ENCODE measurements around the gene VSTM2B.

VSTM2B gene

GRCh38 chr19:29516358-29516725 is 9.5 kb upstream of the VSTM2B start:
- DNase-seq: no peak

GRCh38 chr19:29516821-29517395 is 8.9 kb upstream of the VSTM2B start:
- DNase-seq: no peak

GRCh38 chr19:29517412-29517811 is 8.4 kb upstream of the VSTM2B start:
- DNase-seq: no peak

- DNase-seq: no peak
Observed at GRCh38 chr19:29517946-29518345, 7.8 kb upstream of the VSTM2B start.

- DNase-seq: no peak
Observed at GRCh38 chr19:29519146-29519545, 6.6 kb upstream of the VSTM2B start.

GRCh38 chr19:29519931-29520330 is 5.9 kb upstream of the VSTM2B start:
- DNase-seq: no peak

- no peak for DNase-seq
Observed at GRCh38 chr19:29520390-29520789, 5.4 kb upstream of the VSTM2B start.

- no peak for DNase-seq
Observed at GRCh38 chr19:29521291-29522075, 4.3 kb upstream of the VSTM2B start.

- DNase-seq: no peak
Observed at GRCh38 chr19:29523568-29523967, 2.2 kb upstream of the VSTM2B start.

GRCh38 chr19:29524201-29524911 is 1.4 kb upstream of the VSTM2B start:
- DNase-seq: no peak

- DNase-seq: no peak
Observed at GRCh38 chr19:29524912-29525831, 622 bp upstream of the VSTM2B start.

GRCh38 chr19:29526730-29527499 is 1.1 kb downstream of the VSTM2B start:
- DNase-seq: peak; percentile 51

GRCh38 chr19:29527500-29528328 is 1.9 kb downstream of the VSTM2B start:
- no peak for DNase-seq

- DNase-seq: peak; percentile 87
Observed at GRCh38 chr19:29528350-29528945, 2.7 kb downstream of the VSTM2B start.

- DNase-seq: no peak
Observed at GRCh38 chr19:29528946-29529645, 3.3 kb downstream of the VSTM2B start.

GRCh38 chr19:29529646-29530539 is 4.1 kb downstream of the VSTM2B start:
- no peak for DNase-seq

GRCh38 chr19:29530540-29531457 is 5.0 kb downstream of the VSTM2B start:
- DNase-seq: no peak

GRCh38 chr19:29531458-29532025 is 5.7 kb downstream of the VSTM2B start:
- no peak for DNase-seq
